Keratinocyte (primary cell): ENCODE results near the gene FBXO44. TPM values are rescaled to one million over a fixed set of nuclear protein-coding genes. Genes with fewer than 3 reads are reported as not detected.

Experiments used
- DNase-seq: peaks from one replicate; pipeline ENCODE4 v3.0.0-alpha.2; 2011; ENCODE audit warnings: low read depth, missing footprints, low spot score
- FAIRE-seq: peaks from 2 replicates; lab custom pipeline; 2011; peaks lifted over from hg19 to GRCh38; lab: Jason Lieb, UNC
- H2AFZ ChIP-seq: 2 replicates; pipeline ENCODE4 v1.6.0; 2012; ENCODE audit warnings: low read length, control low read depth, inconsistent platforms; ENCODE audit not compliant: control insufficient read depth
- H3K27ac ChIP-seq: 2 replicates; pipeline ENCODE4 v1.5.1; 2011; ENCODE audit warnings: low read length; ENCODE audit not compliant: control insufficient read depth, insufficient read depth
- H3K27me3 ChIP-seq: 3 replicates; pipeline ENCODE4 v1.6.0; 2011; ENCODE audit warnings: low read length; ENCODE audit not compliant: control insufficient read depth, insufficient read depth; ENCODE audit errors: extremely low read depth
- H3K36me3 ChIP-seq, 2 experiments: 2 replicates in 1 of 2; 3 replicates in 1 of 2; pipeline ENCODE4 v1.5.1; 2011; ENCODE audit warnings: low read length in 2 of 2, mild to moderate bottlenecking in 1 of 2; ENCODE audit not compliant: control insufficient read depth in 2 of 2, insufficient read depth in 2 of 2; ENCODE audit errors: extremely low read depth in 1 of 2
- H3K4me1 ChIP-seq: 3 replicates; pipeline ENCODE4 v1.5.1; 2011; ENCODE audit warnings: low read length; ENCODE audit not compliant: control insufficient read depth, insufficient read depth; ENCODE audit errors: extremely low read depth
- H3K4me2 ChIP-seq: 3 replicates; pipeline ENCODE4 v1.6.0; 2011; ENCODE audit warnings: low read depth, low read length; ENCODE audit not compliant: control insufficient read depth, insufficient read depth; ENCODE audit errors: extremely low read depth
- H3K4me3 ChIP-seq, 3 experiments: fragments of 200-600 bp in 1 of 3; sonication (generic) in 1 of 3; 2 replicates in 2 of 3; 3 replicates in 1 of 3; pipeline ENCODE4 v1.5.1; 2011 to 2016; ENCODE audit warnings: low read length in 3 of 3, mild to moderate bottlenecking in 3 of 3, control low read depth in 2 of 3, inconsistent platforms in 1 of 3, low read depth in 1 of 3, mixed read lengths in 1 of 3, mixed run types in 1 of 3, moderate library complexity in 1 of 3; ENCODE audit not compliant: control insufficient read depth in 2 of 3, insufficient read depth in 2 of 3; ENCODE audit errors: extremely low read depth in 1 of 3
- H3K79me2 ChIP-seq: 2 replicates; pipeline ENCODE4 v1.6.0; 2012; ENCODE audit warnings: low read length; ENCODE audit not compliant: control insufficient read depth, insufficient read depth
- H3K9ac ChIP-seq: 3 replicates; pipeline ENCODE4 v1.6.0; 2011; ENCODE audit warnings: low read length; ENCODE audit not compliant: control insufficient read depth, insufficient read depth; ENCODE audit errors: extremely low read depth
- H3K9me1 ChIP-seq: 3 replicates; pipeline ENCODE4 v1.6.0; 2011; ENCODE audit warnings: low read length; ENCODE audit not compliant: control insufficient read depth, insufficient read depth; ENCODE audit errors: extremely low read depth
- H3K9me3 ChIP-seq: 2 replicates; pipeline ENCODE4 v1.5.1; 2012; ENCODE audit warnings: low read depth, low read length; ENCODE audit not compliant: control insufficient read depth
- H4K20me1 ChIP-seq: 3 replicates; pipeline ENCODE4 v1.6.0; 2011; ENCODE audit warnings: low read length; ENCODE audit not compliant: control insufficient read depth, insufficient read depth; ENCODE audit errors: extremely low read depth
- EZH2 ChIP-seq: IDR thresholded peaks from one replicate; pipeline ENCODE4 v1.6.1; 2012; ENCODE audit warnings: inconsistent platforms, mild to moderate bottlenecking, low read length, moderate library complexity
- dilution Hi-C: fragments of 300-500 bp; cut with MboI; formaldehyde crosslinking; loops from one replicate; pipeline ENCODE4 v1.7.0; 2020; ENCODE audit warnings: low sequenced_read_pairs; ENCODE audit not compliant: extremely low pct_ligation_motif_present
- polyA plus RNA-seq, 5 experiments: library from polyadenylated mRNA; depleted of rRNA in 3 of 5; stranded (reverse) in 3 of 5; stranded (forward) in 1 of 5; unstranded in 1 of 5; fragments of >200 nt; gene quantifications; 1 replicate in 1 of 5; 2 replicates in 3 of 5; 3 replicates in 1 of 5; pipeline versions ENCODE4 v1.2.1 to v1.2.3, GENCODE V29; 2011 to 2012; ENCODE audit warnings: missing spikeins in 2 of 5, low read depth in 1 of 5, low replicate concordance in 1 of 5
- TF ChIP-seq, protein P1 (sequence below), 3 experiments: IDR thresholded peaks in 1 of 3; conservative IDR thresholded peaks in 1 of 3; optimal IDR thresholded peaks in 1 of 3; 2 replicates in 2 of 3; 3 replicates in 1 of 3; pipeline versions ENCODE3 to v1.5.1; 2011; ENCODE audit warnings: low read length in 3 of 3, mild to moderate bottlenecking in 3 of 3, moderate library complexity in 2 of 3, control low read depth in 1 of 3, inconsistent platforms in 1 of 3; ENCODE audit not compliant: insufficient read depth in 2 of 3; ENCODE audit errors: extremely low read depth in 1 of 3

The FBXO44 gene
- polyA plus RNA-seq, 1 donor (not counting 4 experiments of a cell fraction or from before 2014, with no cell fraction given) = 23.1 TPM

DNA sequence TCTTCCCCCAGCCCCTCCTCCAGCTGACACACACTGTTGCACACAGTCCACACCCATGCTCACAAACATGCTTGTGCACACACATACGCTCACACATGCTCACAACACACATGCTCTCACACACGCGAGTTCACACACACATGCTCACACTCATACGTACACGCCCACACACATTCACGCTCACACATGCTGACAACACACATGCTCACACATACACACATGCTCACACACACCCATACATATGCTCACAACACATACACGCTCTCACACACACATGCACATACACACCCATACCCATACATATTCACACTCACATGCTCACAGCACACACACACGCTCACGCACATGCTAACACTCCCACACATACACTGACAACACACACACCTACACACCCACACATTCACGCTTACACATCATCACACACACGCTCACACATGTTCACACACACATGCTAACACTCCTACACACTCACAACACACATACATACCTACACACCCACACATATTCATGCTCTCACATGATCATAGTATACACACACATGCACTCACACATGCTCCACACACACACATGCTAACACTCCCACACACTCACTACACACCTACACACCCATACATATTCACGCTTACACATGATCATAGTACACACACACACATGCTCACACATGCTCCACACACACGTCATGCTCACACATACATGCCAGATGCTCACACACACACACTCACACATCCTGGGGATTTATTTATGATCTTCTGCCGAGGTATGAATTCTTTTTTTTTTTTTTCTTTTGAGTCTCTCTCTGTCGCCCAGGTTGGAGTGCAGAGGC is 47.5 kb downstream of the FBXO44 start:
- no peak overlapping the region for H3K27ac ChIP-seq
- no peak overlapping the region for H2AFZ ChIP-seq
- peak; percentile 65 for TF ChIP-seq EZH2
- TF ChIP-seq, protein P1, sequence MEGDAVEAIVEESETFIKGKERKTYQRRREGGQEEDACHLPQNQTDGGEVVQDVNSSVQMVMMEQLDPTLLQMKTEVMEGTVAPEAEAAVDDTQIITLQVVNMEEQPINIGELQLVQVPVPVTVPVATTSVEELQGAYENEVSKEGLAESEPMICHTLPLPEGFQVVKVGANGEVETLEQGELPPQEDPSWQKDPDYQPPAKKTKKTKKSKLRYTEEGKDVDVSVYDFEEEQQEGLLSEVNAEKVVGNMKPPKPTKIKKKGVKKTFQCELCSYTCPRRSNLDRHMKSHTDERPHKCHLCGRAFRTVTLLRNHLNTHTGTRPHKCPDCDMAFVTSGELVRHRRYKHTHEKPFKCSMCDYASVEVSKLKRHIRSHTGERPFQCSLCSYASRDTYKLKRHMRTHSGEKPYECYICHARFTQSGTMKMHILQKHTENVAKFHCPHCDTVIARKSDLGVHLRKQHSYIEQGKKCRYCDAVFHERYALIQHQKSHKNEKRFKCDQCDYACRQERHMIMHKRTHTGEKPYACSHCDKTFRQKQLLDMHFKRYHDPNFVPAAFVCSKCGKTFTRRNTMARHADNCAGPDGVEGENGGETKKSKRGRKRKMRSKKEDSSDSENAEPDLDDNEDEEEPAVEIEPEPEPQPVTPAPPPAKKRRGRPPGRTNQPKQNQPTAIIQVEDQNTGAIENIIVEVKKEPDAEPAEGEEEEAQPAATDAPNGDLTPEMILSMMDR (optimal IDR thresholded peaks at IDR 0.05 in 1 of 3, IDR thresholded peaks at IDR 0.05 in 1 of 3, conservative IDR thresholded peaks at IDR 0.05 in 1 of 3; ENCODE audit: extremely low read depth in 1 of 3, insufficient read depth in 2 of 3, low read length in 3 of 3) = no peak
- H4K20me1 ChIP-seq = no peaks in the 10 kb centered on the region
- dilution Hi-C loops = no loop called here
- H3K9ac ChIP-seq = no peak overlapping the region
- no peak overlapping the region for H3K4me3 ChIP-seq
- no peak for FAIRE-seq
- H3K4me1 ChIP-seq = peaks cover 3% of the 10 kb centered on the region
- no peak for DNase-seq
- H3K36me3 ChIP-seq = no peaks in the 10 kb centered on the region
- H3K9me3 ChIP-seq = no peaks in the 10 kb centered on the region
- H3K79me2 ChIP-seq = no peaks in the 10 kb centered on the region
- no peaks in the 10 kb centered on the region for H3K9me1 ChIP-seq
- no peak overlapping the region for H3K4me2 ChIP-seq
- H3K27me3 ChIP-seq = peaks cover 53% of the 10 kb centered on the region

DNA sequence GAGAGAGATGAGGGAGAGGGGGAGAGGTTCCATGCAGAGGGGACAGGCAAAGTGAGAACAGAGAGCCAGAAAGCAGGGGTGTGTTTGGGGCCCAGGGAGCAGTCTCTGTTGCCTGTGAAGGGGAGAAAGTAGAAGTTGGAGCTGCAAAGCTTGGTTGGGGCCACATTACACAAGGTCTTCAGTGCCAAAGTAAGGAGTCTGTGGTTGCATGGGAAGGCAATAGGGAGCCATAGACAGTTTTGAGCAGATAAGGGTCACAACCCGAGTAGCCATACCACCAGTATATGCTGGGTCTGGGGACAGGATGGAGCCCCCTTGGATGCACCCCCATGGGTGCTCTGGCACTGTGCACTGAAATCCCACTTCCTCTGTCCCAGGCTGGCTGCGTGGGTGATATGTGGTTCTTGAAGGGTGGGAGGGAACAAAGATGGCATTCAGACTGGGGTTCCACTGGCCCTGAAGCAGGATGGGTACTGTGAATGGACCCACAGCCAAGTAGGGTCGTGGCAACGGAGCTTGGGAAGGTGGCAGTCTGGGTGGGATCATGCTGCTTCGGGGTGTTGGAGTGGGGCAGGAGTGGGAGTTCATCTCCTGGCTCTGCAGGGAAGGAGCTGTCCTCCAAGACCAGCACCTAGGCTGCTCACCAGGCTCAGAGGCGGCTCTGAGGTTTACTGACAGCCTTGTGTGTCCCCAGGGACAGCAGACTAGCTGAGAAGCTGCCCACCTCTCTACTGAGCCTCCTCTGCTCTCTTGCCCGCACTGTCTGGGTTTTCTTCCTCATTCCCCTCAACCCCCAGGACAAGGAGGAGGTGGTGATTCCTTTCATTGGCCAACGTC is 48.9 kb downstream of the FBXO44 start:
- TF ChIP-seq, protein P1 (optimal IDR thresholded peaks at IDR 0.05 in 1 of 3, IDR thresholded peaks at IDR 0.05 in 1 of 3, conservative IDR thresholded peaks at IDR 0.05 in 1 of 3; ENCODE audit: extremely low read depth in 1 of 3, insufficient read depth in 2 of 3, low read length in 3 of 3) = no peak
- TF ChIP-seq EZH2 = no peak
- dilution Hi-C loops = no loop called here
- H3K36me3 ChIP-seq = no peaks in the 10 kb centered on the region
- H3K9ac ChIP-seq = no peak overlapping the region
- no peak overlapping the region for H3K27ac ChIP-seq
- no peaks in the 10 kb centered on the region for H3K79me2 ChIP-seq
- no peaks in the 10 kb centered on the region for H4K20me1 ChIP-seq
- DNase-seq = no peak
- FAIRE-seq = no peak
- no peaks in the 10 kb centered on the region for H3K9me3 ChIP-seq
- peaks cover 3% of the 10 kb centered on the region for H3K4me1 ChIP-seq
- no peaks in the 10 kb centered on the region for H3K9me1 ChIP-seq
- H3K27me3 ChIP-seq = peaks cover 57% of the 10 kb centered on the region
- no peak overlapping the region for H2AFZ ChIP-seq
- no peak overlapping the region for H3K4me3 ChIP-seq
- H3K4me2 ChIP-seq = no peak overlapping the region
